HEK293 (cell line): ENCODE data around the gene ADAMTS17.

ENCODE experiments used
- ZNF121 ChIP-seq: fragments of 450-650 bp; formaldehyde crosslinking; IDR thresholded peaks from 2 replicates; pipeline ENCODE4 v1.5.1; 2016; ENCODE audit warnings: missing biosample characterization, missing genetic modification characterization
- ZNF138 ChIP-seq: fragments of 450-650 bp; formaldehyde crosslinking; IDR thresholded peaks from 2 replicates; pipeline ENCODE4 v1.5.1; 2016; ENCODE audit warnings: missing biosample characterization, missing genetic modification characterization, borderline replicate concordance
- ZNF174 ChIP-seq: fragments of 450-650 bp; formaldehyde crosslinking; IDR thresholded peaks from 2 replicates; pipeline ENCODE4 v1.5.0; 2017; ENCODE audit warnings: missing biosample characterization, mild to moderate bottlenecking, missing genetic modification characterization
- ZNF2 ChIP-seq: fragments of 450-650 bp; formaldehyde crosslinking; IDR thresholded peaks from 2 replicates; pipeline ENCODE4 v1.5.1; 2016; ENCODE audit warnings: missing biosample characterization, missing genetic modification characterization
- ZNF266 ChIP-seq: fragments of 450-650 bp; formaldehyde crosslinking; IDR thresholded peaks from 2 replicates; pipeline ENCODE4 v1.5.1; 2016; ENCODE audit warnings: missing biosample characterization, missing genetic modification characterization, low read depth
- ZNF324 ChIP-seq: fragments of 450-650 bp; formaldehyde crosslinking; IDR thresholded peaks from 2 replicates; pipeline ENCODE4 v1.5.1; 2016; ENCODE audit warnings: missing biosample characterization, missing genetic modification characterization
- TF ChIP-seq, protein P1 (sequence below): fragments of 450-650 bp; formaldehyde crosslinking; IDR thresholded peaks from 2 replicates; pipeline ENCODE4 v1.5.1; 2016; ENCODE audit warnings: missing biosample characterization, missing genetic modification characterization
- TF ChIP-seq, protein P2 (sequence below): fragments of 450-650 bp; formaldehyde crosslinking; IDR thresholded peaks from 2 replicates; pipeline ENCODE4 v1.5.1; 2016; ENCODE audit warnings: missing biosample characterization, missing genetic modification characterization
- TF ChIP-seq, protein P3 (sequence below): fragments of 450-650 bp; formaldehyde crosslinking; IDR thresholded peaks from 2 replicates; pipeline ENCODE4 v1.5.1; 2016; ENCODE audit warnings: missing biosample characterization, missing genetic modification characterization
- TF ChIP-seq, protein P4 (sequence below): sonication (generic); formaldehyde crosslinking; IDR thresholded peaks from 2 replicates; pipeline ENCODE4 v1.8.1; 2022; ENCODE audit warnings: mild to moderate bottlenecking, moderate library complexity, missing genetic modification reagents

DNA sequence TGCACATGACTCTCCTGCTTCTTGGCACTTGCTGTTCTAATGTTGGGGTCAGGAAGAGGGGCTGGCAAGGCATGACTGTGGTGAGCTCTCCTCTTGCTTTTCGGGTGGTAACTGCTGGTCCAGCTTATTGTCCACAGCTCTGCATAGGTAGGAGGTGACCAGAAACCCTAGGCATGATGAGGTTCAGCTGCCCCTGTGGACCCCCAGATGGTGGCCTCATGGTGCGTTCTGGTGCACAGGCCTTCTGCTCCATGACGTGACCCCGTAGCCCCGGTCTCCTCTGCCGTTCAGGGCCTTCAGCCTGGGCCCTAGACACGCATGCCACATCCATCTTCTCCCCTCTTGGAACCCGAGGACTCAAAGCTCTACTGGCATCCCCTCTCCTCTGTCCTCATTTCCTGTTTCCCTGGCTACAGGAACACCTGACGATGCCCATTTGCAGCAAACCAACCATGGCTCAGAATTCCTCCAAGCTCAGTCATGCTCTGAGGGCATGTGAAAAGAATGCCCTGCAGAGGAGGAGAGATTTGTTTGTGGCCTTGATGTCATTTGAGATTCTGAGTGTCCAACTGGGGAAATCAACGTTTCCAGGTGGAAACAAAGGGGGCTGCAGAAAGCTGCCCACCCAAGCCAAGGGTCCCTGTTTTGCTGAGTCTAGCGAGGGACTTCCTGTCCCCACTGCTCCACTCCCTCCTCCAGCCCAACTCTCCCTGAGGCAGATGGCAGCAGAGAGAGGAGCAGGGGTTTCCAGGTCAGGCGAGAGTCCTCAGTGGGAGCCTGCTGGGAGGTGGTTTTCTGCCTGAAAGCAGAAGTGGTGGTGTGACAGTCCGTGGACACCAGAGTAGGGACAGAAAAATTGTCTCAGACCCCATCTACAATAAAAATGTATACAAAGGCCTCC, 409.8 kb downstream of the ADAMTS17 start:
- TF ChIP-seq, protein P1, sequence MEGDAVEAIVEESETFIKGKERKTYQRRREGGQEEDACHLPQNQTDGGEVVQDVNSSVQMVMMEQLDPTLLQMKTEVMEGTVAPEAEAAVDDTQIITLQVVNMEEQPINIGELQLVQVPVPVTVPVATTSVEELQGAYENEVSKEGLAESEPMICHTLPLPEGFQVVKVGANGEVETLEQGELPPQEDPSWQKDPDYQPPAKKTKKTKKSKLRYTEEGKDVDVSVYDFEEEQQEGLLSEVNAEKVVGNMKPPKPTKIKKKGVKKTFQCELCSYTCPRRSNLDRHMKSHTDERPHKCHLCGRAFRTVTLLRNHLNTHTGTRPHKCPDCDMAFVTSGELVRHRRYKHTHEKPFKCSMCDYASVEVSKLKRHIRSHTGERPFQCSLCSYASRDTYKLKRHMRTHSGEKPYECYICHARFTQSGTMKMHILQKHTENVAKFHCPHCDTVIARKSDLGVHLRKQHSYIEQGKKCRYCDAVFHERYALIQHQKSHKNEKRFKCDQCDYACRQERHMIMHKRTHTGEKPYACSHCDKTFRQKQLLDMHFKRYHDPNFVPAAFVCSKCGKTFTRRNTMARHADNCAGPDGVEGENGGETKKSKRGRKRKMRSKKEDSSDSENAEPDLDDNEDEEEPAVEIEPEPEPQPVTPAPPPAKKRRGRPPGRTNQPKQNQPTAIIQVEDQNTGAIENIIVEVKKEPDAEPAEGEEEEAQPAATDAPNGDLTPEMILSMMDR (tag by site-specific recombination), result no peak
- TF ChIP-seq, protein P2, sequence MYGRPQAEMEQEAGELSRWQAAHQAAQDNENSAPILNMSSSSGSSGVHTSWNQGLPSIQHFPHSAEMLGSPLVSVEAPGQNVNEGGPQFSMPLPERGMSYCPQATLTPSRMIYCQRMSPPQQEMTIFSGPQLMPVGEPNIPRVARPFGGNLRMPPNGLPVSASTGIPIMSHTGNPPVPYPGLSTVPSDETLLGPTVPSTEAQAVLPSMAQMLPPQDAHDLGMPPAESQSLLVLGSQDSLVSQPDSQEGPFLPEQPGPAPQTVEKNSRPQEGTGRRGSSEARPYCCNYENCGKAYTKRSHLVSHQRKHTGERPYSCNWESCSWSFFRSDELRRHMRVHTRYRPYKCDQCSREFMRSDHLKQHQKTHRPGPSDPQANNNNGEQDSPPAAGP (tag by site-specific recombination), result no peak
- TF ChIP-seq ZNF121 (tag by site-specific recombination), result no peak
- no peak for TF ChIP-seq ZNF2
- no peak for TF ChIP-seq ZNF138 (tag by site-specific recombination)
- TF ChIP-seq, protein P3, sequence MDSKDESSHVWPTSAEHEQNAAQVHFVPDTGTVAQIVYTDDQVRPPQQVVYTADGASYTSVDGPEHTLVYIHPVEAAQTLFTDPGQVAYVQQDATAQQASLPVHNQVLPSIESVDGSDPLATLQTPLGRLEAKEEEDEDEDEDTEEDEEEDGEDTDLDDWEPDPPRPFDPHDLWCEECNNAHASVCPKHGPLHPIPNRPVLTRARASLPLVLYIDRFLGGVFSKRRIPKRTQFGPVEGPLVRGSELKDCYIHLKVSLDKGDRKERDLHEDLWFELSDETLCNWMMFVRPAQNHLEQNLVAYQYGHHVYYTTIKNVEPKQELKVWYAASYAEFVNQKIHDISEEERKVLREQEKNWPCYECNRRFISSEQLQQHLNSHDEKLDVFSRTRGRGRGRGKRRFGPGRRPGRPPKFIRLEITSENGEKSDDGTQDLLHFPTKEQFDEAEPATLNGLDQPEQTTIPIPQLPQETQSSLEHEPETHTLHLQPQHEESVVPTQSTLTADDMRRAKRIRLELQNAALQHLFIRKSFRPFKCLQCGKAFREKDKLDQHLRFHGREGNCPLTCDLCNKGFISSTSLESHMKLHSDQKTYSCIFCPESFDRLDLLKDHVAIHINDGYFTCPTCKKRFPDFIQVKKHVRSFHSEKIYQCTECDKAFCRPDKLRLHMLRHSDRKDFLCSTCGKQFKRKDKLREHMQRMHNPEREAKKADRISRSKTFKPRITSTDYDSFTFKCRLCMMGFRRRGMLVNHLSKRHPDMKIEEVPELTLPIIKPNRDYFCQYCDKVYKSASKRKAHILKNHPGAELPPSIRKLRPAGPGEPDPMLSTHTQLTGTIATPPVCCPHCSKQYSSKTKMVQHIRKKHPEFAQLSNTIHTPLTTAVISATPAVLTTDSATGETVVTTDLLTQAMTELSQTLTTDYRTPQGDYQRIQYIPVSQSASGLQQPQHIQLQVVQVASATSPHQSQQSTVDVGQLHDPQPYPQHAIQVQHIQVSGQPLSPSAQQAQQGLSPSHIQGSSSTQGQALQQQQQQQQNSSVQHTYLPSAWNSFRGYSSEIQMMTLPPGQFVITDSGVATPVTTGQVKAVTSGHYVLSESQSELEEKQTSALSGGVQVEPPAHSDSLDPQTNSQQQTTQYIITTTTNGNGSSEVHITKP (tag by site-specific recombination), result no peak
- TF ChIP-seq, protein P4, sequence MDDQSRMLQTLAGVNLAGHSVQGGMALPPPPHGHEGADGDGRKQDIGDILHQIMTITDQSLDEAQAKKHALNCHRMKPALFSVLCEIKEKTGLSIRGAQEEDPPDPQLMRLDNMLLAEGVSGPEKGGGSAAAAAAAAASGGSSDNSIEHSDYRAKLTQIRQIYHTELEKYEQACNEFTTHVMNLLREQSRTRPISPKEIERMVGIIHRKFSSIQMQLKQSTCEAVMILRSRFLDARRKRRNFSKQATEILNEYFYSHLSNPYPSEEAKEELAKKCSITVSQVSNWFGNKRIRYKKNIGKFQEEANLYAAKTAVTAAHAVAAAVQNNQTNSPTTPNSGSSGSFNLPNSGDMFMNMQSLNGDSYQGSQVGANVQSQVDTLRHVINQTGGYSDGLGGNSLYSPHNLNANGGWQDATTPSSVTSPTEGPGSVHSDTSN (CRISPR knock-in tag), result no peak
- no peak for TF ChIP-seq ZNF266 (tag by site-specific recombination)
- TF ChIP-seq ZNF324 (tag by site-specific recombination), result no peak
- TF ChIP-seq ZNF174 (tag by site-specific recombination), result no peak
